ENCODE measurements around the gene GNAQ.

- TF ChIP-seq HOMEZ (CRISPR knock-in tag; IDR thresholded peaks at IDR 0.05; ENCODE audit: low read depth) (no peak), YY1 (IDR thresholded peaks at IDR 0.05; ENCODE audit: insufficient read depth, insufficient replicate concordance, low read depth, low read length) (no peak), CTCF (CRISPR knock-in tag; IDR thresholded peaks at IDR 0.05) (no peak), GABPB1 (CRISPR knock-in tag; IDR thresholded peaks at IDR 0.05) (no peak), POLR2A (IDR thresholded peaks at IDR 0.05; ENCODE audit: insufficient read depth in 1 of 2, low read depth in 2 of 2, low read length in 2 of 2) (no peak), SIN3B (IDR thresholded peaks at IDR 0.05; ENCODE audit: low read length) (no peak), SNRNP70 (IDR thresholded peaks at IDR 0.05; ENCODE audit: low read depth, low read length) (no peak), JUND (CRISPR knock-in tag; IDR thresholded peaks at IDR 0.05) (no peak)
Observed at GRCh38 chr9:77912895-77913693, 118.5 kb downstream of the GNAQ start.

All from HepG2 (cell line).